PFSK-1 (cell line): ENCODE data around the gene TRIM43B. TPM values are rescaled to one million over a fixed set of nuclear protein-coding genes. Genes with fewer than 3 reads are reported as not detected.
"Not testable (repeated sequence)": the region's sequence is repeated elsewhere in the genome, so short reads cannot be mapped to it uniquely, and the experiment has no call there.

Experiments used
- FOXP2 ChIP-seq: optimal IDR thresholded peaks from 2 replicates; pipeline ENCODE3; 2011; ENCODE audit warnings: borderline replicate concordance, control low read depth, inconsistent platforms; ENCODE audit not compliant: insufficient read depth; ENCODE audit errors: extremely low read length, extremely low read depth
- POLR2AphosphoS5 ChIP-seq: IDR thresholded peaks from 2 replicates; pipeline ENCODE4 v1.6.1; 2012; ENCODE audit warnings: low read depth, mild to moderate bottlenecking, control low read depth, low read length, moderate library complexity
- SIN3A ChIP-seq: IDR thresholded peaks from 2 replicates; pipeline ENCODE4 v1.6.1; 2012; ENCODE audit warnings: mild to moderate bottlenecking, low read length, moderate library complexity, borderline replicate concordance; ENCODE audit not compliant: insufficient read depth
- TAF1 ChIP-seq: IDR thresholded peaks from 2 replicates; pipeline ENCODE4 v1.6.1; 2012; ENCODE audit warnings: low read length, control low read depth, borderline replicate concordance; ENCODE audit not compliant: insufficient read depth
- polyA plus RNA-seq: library from polyadenylated mRNA; unstranded; fragments of >200 nt; gene quantifications from one replicate; pipeline ENCODE4 v1.2.1, GENCODE V29; 2012; ENCODE audit warnings: low read depth, missing spikeins; ENCODE audit not compliant: insufficient read length
- TF ChIP-seq, protein P1 (sequence below), 2 experiments: IDR thresholded peaks; 2 replicates each; pipeline versions ENCODE4 v1.6.1 to v1.8.0; 2011 to 2012; ENCODE audit warnings: low read depth in 2 of 2, low read length in 2 of 2, control low read depth in 1 of 2, inconsistent platforms in 1 of 2, mild to moderate bottlenecking in 1 of 2, moderate library complexity in 1 of 2; ENCODE audit not compliant: insufficient read depth in 1 of 2

Gene TRIM43B
- not detected for polyA plus RNA-seq

DNA sequence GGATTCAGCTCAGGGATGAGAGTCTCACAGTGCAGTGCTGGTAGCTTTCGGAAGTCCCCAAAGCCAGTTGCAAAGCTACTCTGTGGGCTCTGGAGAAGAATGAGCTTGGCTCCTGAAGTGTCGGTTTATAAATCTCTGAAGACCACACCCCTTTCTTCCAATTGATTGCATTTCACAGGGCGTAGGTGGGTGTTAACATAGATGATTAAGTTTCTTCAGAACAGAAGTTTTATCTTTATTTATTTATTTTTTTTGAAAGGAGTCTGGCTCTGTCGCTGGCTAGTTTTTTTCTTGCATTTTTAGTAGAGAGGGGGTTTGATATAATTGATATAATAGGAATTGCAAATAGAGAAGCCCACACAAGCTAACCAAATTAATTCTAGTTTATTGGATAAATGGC is at the start of gene TRIM43B:
TRIM43B (minus strand) TSS at position 101 of the 400 bp plus-strand sequence. CDS start 2,040 bp downstream, outside the sequence.
- TF ChIP-seq FOXP2, POLR2AphosphoS5: not testable (repeated sequence)
- TF ChIP-seq, protein P1, sequence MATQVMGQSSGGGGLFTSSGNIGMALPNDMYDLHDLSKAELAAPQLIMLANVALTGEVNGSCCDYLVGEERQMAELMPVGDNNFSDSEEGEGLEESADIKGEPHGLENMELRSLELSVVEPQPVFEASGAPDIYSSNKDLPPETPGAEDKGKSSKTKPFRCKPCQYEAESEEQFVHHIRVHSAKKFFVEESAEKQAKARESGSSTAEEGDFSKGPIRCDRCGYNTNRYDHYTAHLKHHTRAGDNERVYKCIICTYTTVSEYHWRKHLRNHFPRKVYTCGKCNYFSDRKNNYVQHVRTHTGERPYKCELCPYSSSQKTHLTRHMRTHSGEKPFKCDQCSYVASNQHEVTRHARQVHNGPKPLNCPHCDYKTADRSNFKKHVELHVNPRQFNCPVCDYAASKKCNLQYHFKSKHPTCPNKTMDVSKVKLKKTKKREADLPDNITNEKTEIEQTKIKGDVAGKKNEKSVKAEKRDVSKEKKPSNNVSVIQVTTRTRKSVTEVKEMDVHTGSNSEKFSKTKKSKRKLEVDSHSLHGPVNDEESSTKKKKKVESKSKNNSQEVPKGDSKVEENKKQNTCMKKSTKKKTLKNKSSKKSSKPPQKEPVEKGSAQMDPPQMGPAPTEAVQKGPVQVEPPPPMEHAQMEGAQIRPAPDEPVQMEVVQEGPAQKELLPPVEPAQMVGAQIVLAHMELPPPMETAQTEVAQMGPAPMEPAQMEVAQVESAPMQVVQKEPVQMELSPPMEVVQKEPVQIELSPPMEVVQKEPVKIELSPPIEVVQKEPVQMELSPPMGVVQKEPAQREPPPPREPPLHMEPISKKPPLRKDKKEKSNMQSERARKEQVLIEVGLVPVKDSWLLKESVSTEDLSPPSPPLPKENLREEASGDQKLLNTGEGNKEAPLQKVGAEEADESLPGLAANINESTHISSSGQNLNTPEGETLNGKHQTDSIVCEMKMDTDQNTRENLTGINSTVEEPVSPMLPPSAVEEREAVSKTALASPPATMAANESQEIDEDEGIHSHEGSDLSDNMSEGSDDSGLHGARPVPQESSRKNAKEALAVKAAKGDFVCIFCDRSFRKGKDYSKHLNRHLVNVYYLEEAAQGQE (IDR thresholded peaks at IDR 0.05; ENCODE audit: insufficient read depth in 1 of 2, low read depth in 2 of 2, low read length in 2 of 2) = not testable (repeated sequence)

DNA sequence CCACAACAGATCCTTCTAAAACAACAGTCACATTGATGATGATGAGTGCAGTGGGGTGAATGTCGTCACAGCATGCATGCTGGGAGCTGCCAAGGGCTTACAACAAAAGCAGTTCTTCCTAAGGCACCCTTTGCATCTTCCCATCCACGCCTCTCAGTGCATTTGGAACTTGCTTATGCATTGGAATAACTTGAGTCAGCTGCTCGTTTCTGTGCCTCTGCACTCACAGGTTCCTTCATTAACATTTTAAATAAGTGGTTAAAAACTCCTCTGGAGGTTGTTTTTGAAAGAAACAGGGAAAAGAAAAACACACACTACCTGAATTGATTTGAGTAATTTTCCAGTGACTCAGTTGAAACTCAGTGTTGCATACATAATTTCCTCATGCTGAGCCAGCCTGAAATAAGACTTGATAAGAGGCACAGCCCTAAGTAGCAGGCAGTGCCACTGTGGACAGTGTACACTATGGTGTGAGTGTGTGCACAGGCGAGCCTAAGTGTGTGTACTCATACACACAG is 46.8 kb upstream of the TRIM43B start:
- TF ChIP-seq POLR2AphosphoS5 = no peak
- no peak for TF ChIP-seq SIN3A
- no peak for TF ChIP-seq TAF1
- TF ChIP-seq, protein P1 (IDR thresholded peaks at IDR 0.05; ENCODE audit: insufficient read depth in 1 of 2, low read depth in 2 of 2, low read length in 2 of 2) = no peak
- no peak for TF ChIP-seq FOXP2

DNA sequence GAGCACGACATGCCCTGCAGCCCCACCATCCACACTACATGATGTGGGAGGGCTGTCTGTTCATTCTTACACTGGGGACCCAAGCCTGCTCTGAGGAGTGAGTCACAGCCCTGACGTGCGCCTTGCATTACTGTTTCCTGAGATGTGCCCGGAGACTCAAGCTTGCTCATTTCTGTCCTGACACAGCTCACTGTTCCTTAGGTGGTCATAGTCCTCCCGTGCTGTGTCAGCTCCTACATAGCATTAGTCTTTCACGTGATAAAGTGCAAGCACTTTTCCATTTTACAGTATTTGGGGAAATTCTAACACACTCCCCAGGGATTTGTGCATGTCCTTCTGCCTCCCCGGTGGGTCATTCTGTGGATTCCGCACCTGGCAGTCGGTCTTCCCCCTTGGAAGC is 46.2 kb upstream of the TRIM43B start:
- TF ChIP-seq POLR2AphosphoS5 (no peak), SIN3A (no peak), TAF1 (no peak), FOXP2 (no peak)
- TF ChIP-seq, protein P1 (IDR thresholded peaks at IDR 0.05; ENCODE audit: insufficient read depth in 1 of 2, low read depth in 2 of 2, low read length in 2 of 2) = no peak

DNA sequence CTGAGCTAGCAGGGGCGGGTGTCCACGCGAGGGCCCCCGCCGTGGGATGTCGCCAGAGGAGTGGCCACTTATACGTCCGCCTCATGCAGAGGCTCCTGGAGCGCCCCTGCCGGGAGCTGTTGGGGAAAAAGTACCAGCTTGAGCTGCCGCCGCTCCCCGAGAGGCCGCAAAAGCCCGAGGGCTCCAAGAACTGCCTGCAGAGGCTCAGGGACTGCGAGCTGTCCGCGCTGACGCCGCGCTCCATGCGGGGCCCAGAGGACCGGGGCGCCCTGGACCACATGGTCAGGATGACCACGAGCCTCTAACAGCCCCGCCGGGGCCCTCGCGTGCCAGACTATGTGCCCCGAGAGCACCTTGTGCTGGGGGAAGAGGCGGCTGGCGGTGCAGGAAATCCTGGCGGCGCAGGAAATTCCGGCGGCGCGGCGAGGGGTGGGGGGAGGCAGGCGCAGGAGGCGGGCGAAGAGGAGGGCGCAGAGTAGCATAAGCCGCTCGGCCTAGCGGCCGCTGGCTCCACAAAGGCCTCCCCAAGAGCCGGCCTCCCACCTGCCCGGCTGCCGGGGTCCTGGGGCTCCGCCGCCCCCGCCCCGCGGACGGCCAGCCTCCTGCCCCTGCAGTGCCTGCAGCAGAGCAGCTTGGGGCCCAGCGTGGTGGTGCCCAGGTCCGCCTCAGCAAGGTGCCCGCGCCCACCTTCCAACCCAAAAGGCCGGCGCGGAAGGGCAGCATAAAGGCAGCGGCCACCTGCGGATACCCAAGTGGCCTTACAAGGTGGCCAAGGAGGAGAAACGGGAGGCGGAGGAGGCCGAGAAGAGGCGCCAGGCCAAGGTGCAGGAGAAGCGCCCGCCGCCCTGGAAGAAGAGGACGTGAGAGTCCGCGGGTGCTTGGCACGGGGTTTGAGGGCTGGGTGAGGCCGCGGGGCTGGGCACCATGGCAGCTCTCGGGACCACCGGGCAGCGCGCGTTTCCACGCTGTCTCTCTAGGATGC is 42.1 kb upstream of the TRIM43B start:
- TF ChIP-seq TAF1 = no peak

DNA sequence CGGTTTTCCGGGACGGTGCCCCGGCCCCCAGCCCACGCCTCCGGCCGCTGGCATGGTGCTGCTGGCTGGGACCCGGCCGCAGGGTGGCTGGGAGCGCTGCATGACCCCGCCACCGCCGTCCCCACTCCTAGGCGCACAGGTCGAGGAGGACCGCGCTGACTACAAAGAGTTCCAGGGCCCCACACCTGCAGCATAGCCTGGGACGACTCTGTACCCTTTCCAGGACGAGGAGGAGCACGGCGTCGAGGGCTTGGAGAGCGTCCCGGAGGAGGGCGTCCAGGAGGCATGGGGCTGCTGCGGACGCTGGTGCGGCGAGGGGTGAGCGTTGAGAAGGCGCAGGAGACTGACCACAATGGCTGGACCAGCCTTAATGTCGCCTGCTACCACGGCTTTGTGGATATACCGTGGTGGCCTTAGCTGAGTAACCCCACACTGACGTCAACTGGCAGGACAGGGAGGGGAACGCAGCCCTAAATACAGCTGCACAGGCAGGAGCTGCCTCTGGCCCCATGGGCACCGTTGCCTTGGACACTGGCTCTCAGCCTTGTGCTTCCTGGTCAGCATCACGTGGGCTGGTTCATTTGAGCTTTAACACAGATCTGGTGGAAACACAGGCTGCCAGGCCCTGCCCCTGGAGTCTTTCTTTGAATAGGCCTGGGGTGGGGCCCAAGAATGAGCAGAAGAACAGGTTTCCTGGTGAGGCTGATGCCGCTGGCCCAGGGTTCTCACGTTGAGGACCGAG is 40.9 kb upstream of the TRIM43B start:
- TF ChIP-seq SIN3A = no peak
- TF ChIP-seq POLR2AphosphoS5 = no peak
- no peak for TF ChIP-seq FOXP2
- TF ChIP-seq TAF1 = no peak
- TF ChIP-seq, protein P1 (IDR thresholded peaks at IDR 0.05; ENCODE audit: insufficient read depth in 1 of 2, low read depth in 2 of 2, low read length in 2 of 2) = no peak
